Spleen (tissue), 11 donors: Measurements from ENCODE around the gene COL27A1. TPM values are rescaled to one million over a fixed set of nuclear protein-coding genes. Genes with fewer than 3 reads are reported as not detected.

Experiments
- DNase-seq: peaks from one replicate; pipeline ENCODE4 v3.0.0-alpha.2; 2020
- H3K27ac ChIP-seq, 8 donors: fragments of 200-600 bp; sonication (generic) in 7 of 8; 1 replicate in 4 of 8; 2 replicates in 4 of 8; pipeline versions ENCODE4 v1.5.0 to v1.8.0; 2016 to 2021; ENCODE audit warnings: inconsistent platforms in 4 of 8, mild to moderate bottlenecking in 4 of 8, moderate library complexity in 1 of 8
- H3K27me3 ChIP-seq, 7 donors: fragments of 200-600 bp; sonication (generic) in 6 of 7; replicated peaks in 1 of 7; 1 replicate in 4 of 7; 2 replicates in 3 of 7; pipeline versions ENCODE4 v1.5.0 to v1.8.0; 2016 to 2021; ENCODE audit warnings: inconsistent platforms in 3 of 7, mild to moderate bottlenecking in 1 of 7
- H3K36me3 ChIP-seq, 6 donors: fragments of 200-600 bp; sonication (generic) in 5 of 6; 1 replicate in 4 of 6; 2 replicates in 2 of 6; pipeline versions ENCODE4 v1.5.0 to v1.8.0; 2016 to 2021; ENCODE audit warnings: inconsistent platforms in 2 of 6
- H3K4me1 ChIP-seq, 6 donors: fragments of 200-600 bp; sonication (generic) in 5 of 6; 1 replicate in 3 of 6; 2 replicates in 3 of 6; pipeline versions ENCODE4 v1.5.0 to v1.8.0; 2016 to 2021; ENCODE audit warnings: inconsistent platforms in 3 of 6
- H3K4me3 ChIP-seq, 8 donors: fragments of 200-600 bp; sonication (generic) in 7 of 8; 1 replicate in 4 of 8; 2 replicates in 4 of 8; pipeline versions ENCODE4 v1.5.0 to v1.8.0; 2016 to 2021; ENCODE audit warnings: inconsistent platforms in 4 of 8, mild to moderate bottlenecking in 4 of 8, moderate library complexity in 2 of 8
- H3K9me3 ChIP-seq, 8 donors: fragments of 200-600 bp; sonication (generic) in 7 of 8; 1 replicate in 4 of 8; 2 replicates in 4 of 8; pipeline versions ENCODE4 v1.5.0 to v1.8.0; 2016 to 2021; ENCODE audit warnings: inconsistent platforms in 4 of 8
- CTCF ChIP-seq, 11 experiments: fragments of 200-600 bp in 7 of 11; fragments of 450-650 bp in 4 of 11; sonication (generic) in 4 of 11; IDR thresholded peaks in 8 of 11; conservative IDR thresholded peaks in 3 of 11; 1 replicate in 7 of 11; 2 replicates in 4 of 11; pipeline versions ENCODE4 v1.4.0 to v1.8.0; 2016 to 2021; ENCODE audit warnings: antibody characterized with exemption in 11 of 11, inconsistent platforms in 4 of 11, mild to moderate bottlenecking in 1 of 11
- POLR2A ChIP-seq, 3 donors: fragments of 450-650 bp; IDR thresholded peaks; one replicate each; pipeline ENCODE4 v1.5.1; 2017; ENCODE audit warnings: antibody characterized with exemption in 3 of 3, mild to moderate bottlenecking in 1 of 3
- POLR2AphosphoS5 ChIP-seq, 3 donors: sonication (generic); formaldehyde crosslinking; IDR thresholded peaks; one replicate each; pipeline ENCODE4 v1.5.1; 2017; ENCODE audit warnings: antibody characterized with exemption in 3 of 3
- WGBS, 5 donors: extraction: QIAGEN DNeasy Blood & Tissue Kit in 3 of 5; methylation state at CpG; one replicate each; pipeline versions ENCODE4 v1.1.5 to v1.1.7; 2013 to 2018; 5-methylcytosine and 5-hydroxymethylcytosine counted together
- intact Hi-C: fragments of 100-400 bp; cut with DNase I; formaldehyde crosslinking; loops from one replicate; pipeline ENCODE4 v1.15.0; 2023; ENCODE audit warnings: low total_unique reads
- polyA plus RNA-seq, 3 donors: library from polyadenylated mRNA; stranded (reverse); fragments of 200-250 nt; gene quantifications; one replicate each; pipeline ENCODE4 v1.2.1, GENCODE V29; 2013
- total RNA-seq, 7 donors: library from RNA; depleted of rRNA in 3 of 7; stranded (reverse); fragments of >200 nt in 3 of 7; fragmentation: NEBNext Ultra II Directional in 4 of 7; extraction: Animal tissue kit (Norgen Biotek cat#: 25700) in 4 of 7; gene quantifications; one replicate each; pipeline versions ENCODE4 v1.1.0 to v1.2.1, GENCODE V29; 2016 to 2021
- donor health status: healthy with polysubstance abuse.
- donor health status: DM: no; HTN: no; CAD: no; lungs with moderate emphysema.
- donor health status: DM: no; HTN: no; CAD: no.
- donor health status: Bipolar disorder and iron deficiency.
- donor health status: healthy.
- donor health status: DM: no; HTN: no; CAD: no.
- donor health status: DM: yes; HTN: yes; CAD: no.

The COL27A1 gene
- total and polyA plus RNA-seq, 10 donors = 2.1 to 23.4 (median 6.1) TPM

- peaks cover 8 to 64% (median 26%) of the 10 kb centered on the region in 6 donors for H3K4me1 ChIP-seq
- intact Hi-C loops = loop anchor here (10.0 kb wide), 1 partner anchor 49 kb away; no protein-coding TSS in a partner anchor
- no peaks in the 10 kb centered on the region for H3K9me3 ChIP-seq
- WGBS, 5 donors = 91 to 98% (median 96%) methylated on average over 5 to 7 of the region's 7 CpGs
- peak overlapping the region in 3 of 8 donors; percentile 7 to 84 (median 17) for H3K27ac ChIP-seq
- no peaks in the 10 kb centered on the region for H3K27me3 ChIP-seq
- H3K36me3 ChIP-seq = peaks cover 10 to 100% (median 100%) of the 10 kb centered on the region in 6 donors
- no peak for TF ChIP-seq CTCF (IDR thresholded peaks at IDR 0.05 in 8 of 11, conservative IDR thresholded peaks at IDR 0.05 in 3 of 11)
- no peak for TF ChIP-seq POLR2AphosphoS5 (IDR thresholded peaks at IDR 0.05)
- no peak for TF ChIP-seq POLR2A (IDR thresholded peaks at IDR 0.05)
- H3K4me3 ChIP-seq = no peak overlapping the region
- DNase-seq = peak; percentile 66
Measured at GRCh38 chr9:114345493-114346065, 190.2 kb downstream of the COL27A1 start.

GRCh38 chr9:114346146-114346545 is 190.8 kb downstream of the COL27A1 start:
- peak overlapping the region in 3 of 8 donors; percentile 8 to 84 (median 17) for H3K27ac ChIP-seq
- H3K27me3 ChIP-seq = no peaks in the 10 kb centered on the region
- 90 to 95% (median 90%) methylated on average over 11 of the region's 11 CpGs for WGBS, 5 donors
- H3K4me3 ChIP-seq = no peak overlapping the region
- H3K36me3 ChIP-seq = peaks cover 10 to 100% (median 100%) of the 10 kb centered on the region in 6 donors
- intact Hi-C loops = loop anchor here (10.0 kb wide), 1 partner anchor 49 kb away; no protein-coding TSS in a partner anchor
- no peaks in the 10 kb centered on the region for H3K9me3 ChIP-seq
- peaks cover 8 to 64% (median 28%) of the 10 kb centered on the region in 6 donors for H3K4me1 ChIP-seq
- TF ChIP-seq POLR2A (IDR thresholded peaks at IDR 0.05) (no peak), POLR2AphosphoS5 (IDR thresholded peaks at IDR 0.05) (peak in 1 of 3 donors; percentile 24), CTCF (IDR thresholded peaks at IDR 0.05 in 8 of 11, conservative IDR thresholded peaks at IDR 0.05 in 3 of 11) (no peak)
- peak; percentile 32 for DNase-seq

- peak; percentile 76 for DNase-seq
- Histone ChIP-seq H3K4me3 (no peak overlapping the region), H3K27ac (peak overlapping the region in 5 of 8 donors; percentile 39 to 84 (median 66)), H3K27me3 (no peaks in the 10 kb centered on the region), H3K4me1 (peaks cover 8 to 65% (median 43%) of the 10 kb centered on the region in 6 donors), H3K9me3 (no peaks in the 10 kb centered on the region), H3K36me3 (peaks cover 14 to 100% (median 100%) of the 10 kb centered on the region in 6 donors)
- WGBS, 5 donors = 90 to 94% (median 93%) methylated on average over 15 of the region's 15 CpGs
- TF ChIP-seq CTCF (IDR thresholded peaks at IDR 0.05 in 8 of 11, conservative IDR thresholded peaks at IDR 0.05 in 3 of 11) (no peak), POLR2AphosphoS5 (IDR thresholded peaks at IDR 0.05) (peak in 2 of 3 donors; percentile 38 to 62)
- intact Hi-C loops = loop anchor here (10.0 kb wide), 1 partner anchor 47 kb away; no protein-coding TSS in a partner anchor
Measured at GRCh38 chr9:114347675-114348074, 192.3 kb downstream of the COL27A1 start.

DNA sequence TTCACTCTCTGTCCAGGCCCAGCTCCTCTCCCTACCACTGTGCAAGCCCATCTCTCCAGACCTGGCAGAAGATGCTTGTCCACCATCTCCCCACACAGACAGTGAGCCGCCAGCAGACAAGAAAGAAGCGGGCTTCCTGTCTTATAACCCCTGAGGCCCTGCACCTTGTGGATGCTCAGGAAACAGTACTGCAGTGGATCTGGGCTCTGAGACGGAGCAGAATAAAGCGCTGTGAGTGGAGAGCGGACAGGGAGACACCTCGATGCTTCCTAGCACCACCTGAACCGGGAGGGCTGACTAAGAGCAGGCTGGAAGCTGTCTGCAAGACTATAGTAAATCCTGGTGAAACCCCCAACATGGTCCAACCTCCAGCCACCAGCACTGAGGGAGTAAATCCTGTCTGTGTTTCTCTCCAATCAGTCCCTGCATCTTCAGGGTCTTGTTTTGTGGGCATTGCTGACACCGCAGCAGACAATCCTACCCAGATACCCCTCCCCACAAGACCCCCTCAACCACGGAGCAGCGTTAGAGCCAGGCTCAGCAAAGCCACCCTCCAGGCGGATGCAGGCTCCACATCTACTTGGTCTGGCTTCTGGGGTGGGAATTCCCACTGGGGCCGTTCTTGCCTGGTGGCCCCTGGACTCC is 193.0 kb downstream of the COL27A1 start:
- Histone ChIP-seq H3K9me3 (no peaks in the 10 kb centered on the region), H3K4me3 (no peak overlapping the region), H3K4me1 (peaks cover 8 to 65% (median 43%) of the 10 kb centered on the region in 6 donors), H3K27me3 (no peaks in the 10 kb centered on the region), H3K27ac (peak overlapping the region in 7 of 8 donors; percentile 27 to 84 (median 64)), H3K36me3 (peaks cover 14 to 100% (median 100%) of the 10 kb centered on the region in 6 donors)
- TF ChIP-seq CTCF (IDR thresholded peaks at IDR 0.05 in 8 of 11, conservative IDR thresholded peaks at IDR 0.05 in 3 of 11) = no peak
- TF ChIP-seq POLR2A (IDR thresholded peaks at IDR 0.05) = no peak
- peak in 1 of 3 donors; percentile 6 for TF ChIP-seq POLR2AphosphoS5 (IDR thresholded peaks at IDR 0.05)
- 74 to 90% (median 82%) methylated on average over 10 to 12 of the region's 12 CpGs for WGBS, 5 donors
- DNase-seq = peak; percentile 63
- intact Hi-C loops = loop anchor here (10.0 kb wide), 1 partner anchor 46 kb away; no protein-coding TSS in a partner anchor
